Keratinocyte (primary cell): ENCODE data around the gene ATF2. TPM values are rescaled to one million over a fixed set of nuclear protein-coding genes. Genes with fewer than 3 reads are reported as not detected.

Experiments used
- DNase-seq: peaks from one replicate; pipeline ENCODE4 v3.0.0-alpha.2; 2011; ENCODE audit warnings: low read depth, missing footprints, low spot score
- FAIRE-seq: peaks from 2 replicates; lab custom pipeline; 2011; peaks lifted over from hg19 to GRCh38; lab: Jason Lieb, UNC
- H2AFZ ChIP-seq: 2 replicates; pipeline ENCODE4 v1.6.0; 2012; ENCODE audit warnings: low read length, control low read depth, inconsistent platforms; ENCODE audit not compliant: control insufficient read depth
- H3K27ac ChIP-seq: 2 replicates; pipeline ENCODE4 v1.5.1; 2011; ENCODE audit warnings: low read length; ENCODE audit not compliant: control insufficient read depth, insufficient read depth
- H3K27me3 ChIP-seq: 3 replicates; pipeline ENCODE4 v1.6.0; 2011; ENCODE audit warnings: low read length; ENCODE audit not compliant: control insufficient read depth, insufficient read depth; ENCODE audit errors: extremely low read depth
- H3K36me3 ChIP-seq, 2 experiments: 2 replicates in 1 of 2; 3 replicates in 1 of 2; pipeline ENCODE4 v1.5.1; 2011; ENCODE audit warnings: low read length in 2 of 2, mild to moderate bottlenecking in 1 of 2; ENCODE audit not compliant: control insufficient read depth in 2 of 2, insufficient read depth in 2 of 2; ENCODE audit errors: extremely low read depth in 1 of 2
- H3K4me1 ChIP-seq: 3 replicates; pipeline ENCODE4 v1.5.1; 2011; ENCODE audit warnings: low read length; ENCODE audit not compliant: control insufficient read depth, insufficient read depth; ENCODE audit errors: extremely low read depth
- H3K4me2 ChIP-seq: 3 replicates; pipeline ENCODE4 v1.6.0; 2011; ENCODE audit warnings: low read depth, low read length; ENCODE audit not compliant: control insufficient read depth, insufficient read depth; ENCODE audit errors: extremely low read depth
- H3K4me3 ChIP-seq, 3 experiments: fragments of 200-600 bp in 1 of 3; sonication (generic) in 1 of 3; 2 replicates in 2 of 3; 3 replicates in 1 of 3; pipeline ENCODE4 v1.5.1; 2011 to 2016; ENCODE audit warnings: low read length in 3 of 3, mild to moderate bottlenecking in 3 of 3, control low read depth in 2 of 3, inconsistent platforms in 1 of 3, low read depth in 1 of 3, mixed read lengths in 1 of 3, mixed run types in 1 of 3, moderate library complexity in 1 of 3; ENCODE audit not compliant: control insufficient read depth in 2 of 3, insufficient read depth in 2 of 3; ENCODE audit errors: extremely low read depth in 1 of 3
- H3K79me2 ChIP-seq: 2 replicates; pipeline ENCODE4 v1.6.0; 2012; ENCODE audit warnings: low read length; ENCODE audit not compliant: control insufficient read depth, insufficient read depth
- H3K9ac ChIP-seq: 3 replicates; pipeline ENCODE4 v1.6.0; 2011; ENCODE audit warnings: low read length; ENCODE audit not compliant: control insufficient read depth, insufficient read depth; ENCODE audit errors: extremely low read depth
- H3K9me1 ChIP-seq: 3 replicates; pipeline ENCODE4 v1.6.0; 2011; ENCODE audit warnings: low read length; ENCODE audit not compliant: control insufficient read depth, insufficient read depth; ENCODE audit errors: extremely low read depth
- H3K9me3 ChIP-seq: 2 replicates; pipeline ENCODE4 v1.5.1; 2012; ENCODE audit warnings: low read depth, low read length; ENCODE audit not compliant: control insufficient read depth
- H4K20me1 ChIP-seq: 3 replicates; pipeline ENCODE4 v1.6.0; 2011; ENCODE audit warnings: low read length; ENCODE audit not compliant: control insufficient read depth, insufficient read depth; ENCODE audit errors: extremely low read depth
- EZH2 ChIP-seq: IDR thresholded peaks from one replicate; pipeline ENCODE4 v1.6.1; 2012; ENCODE audit warnings: inconsistent platforms, mild to moderate bottlenecking, low read length, moderate library complexity
- dilution Hi-C: fragments of 300-500 bp; cut with MboI; formaldehyde crosslinking; loops from one replicate; pipeline ENCODE4 v1.7.0; 2020; ENCODE audit warnings: low sequenced_read_pairs; ENCODE audit not compliant: extremely low pct_ligation_motif_present
- polyA plus RNA-seq, 5 experiments: library from polyadenylated mRNA; depleted of rRNA in 3 of 5; stranded (reverse) in 3 of 5; stranded (forward) in 1 of 5; unstranded in 1 of 5; fragments of >200 nt; gene quantifications; 1 replicate in 1 of 5; 2 replicates in 3 of 5; 3 replicates in 1 of 5; pipeline versions ENCODE4 v1.2.1 to v1.2.3, GENCODE V29; 2011 to 2012; ENCODE audit warnings: missing spikeins in 2 of 5, low read depth in 1 of 5, low replicate concordance in 1 of 5
- TF ChIP-seq, protein P1 (sequence below), 3 experiments: IDR thresholded peaks in 1 of 3; conservative IDR thresholded peaks in 1 of 3; optimal IDR thresholded peaks in 1 of 3; 2 replicates in 2 of 3; 3 replicates in 1 of 3; pipeline versions ENCODE3 to v1.5.1; 2011; ENCODE audit warnings: low read length in 3 of 3, mild to moderate bottlenecking in 3 of 3, moderate library complexity in 2 of 3, control low read depth in 1 of 3, inconsistent platforms in 1 of 3; ENCODE audit not compliant: insufficient read depth in 2 of 3; ENCODE audit errors: extremely low read depth in 1 of 3

The ATF2 gene
- polyA plus RNA-seq, 1 donor (not counting 4 experiments of a cell fraction or from before 2014, with no cell fraction given) = 42.7 TPM

GRCh38 chr2:175074478-175074877 lies 93.5 kb downstream of the ATF2 start:
- dilution Hi-C loops = no loop called here
- H3K9me1 ChIP-seq = no peaks in the 10 kb centered on the region

DNA sequence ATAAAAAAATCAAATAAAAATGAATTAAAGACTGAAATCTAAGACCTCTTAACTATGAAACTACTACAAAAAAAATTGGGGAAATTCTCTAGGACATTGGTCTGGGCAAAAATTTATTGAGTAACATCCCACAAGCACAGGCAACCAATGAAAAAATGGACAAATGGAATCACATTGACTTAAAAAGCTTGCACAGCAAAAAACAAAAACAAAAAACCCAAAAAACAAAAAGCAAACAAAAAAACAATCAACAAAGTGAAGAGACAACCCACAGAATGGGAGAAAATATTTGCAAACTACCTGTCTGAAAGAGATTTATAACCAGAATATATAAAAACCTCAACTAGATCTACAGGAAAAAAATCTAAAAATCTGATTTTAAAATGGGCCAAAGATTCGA lies 99.5 kb downstream of the ATF2 start:
- Histone ChIP-seq H3K79me2 (no peaks in the 10 kb centered on the region), H3K9me1 (no peaks in the 10 kb centered on the region)

More at GRCh38 chr2:175074478-175074877, 93.5 kb downstream of the ATF2 start:
- Histone ChIP-seq H3K4me2 (no peak overlapping the region), H3K27me3 (no peaks in the 10 kb centered on the region), H3K79me2 (no peaks in the 10 kb centered on the region), H2AFZ (no peak overlapping the region), H3K4me1 (no peaks in the 10 kb centered on the region), H3K27ac (no peak overlapping the region), H3K36me3 (peaks cover 3 to 5% of the 10 kb centered on the region in 2 experiments), H3K9me3 (no peaks in the 10 kb centered on the region), H3K9ac (no peak overlapping the region), H4K20me1 (no peaks in the 10 kb centered on the region), H3K4me3 (no peak overlapping the region)
- FAIRE-seq (no peak), DNase-seq (no peak)
- no peak for TF ChIP-seq EZH2

More for the DNA sequence above, 99.5 kb downstream of the ATF2 start:
- dilution Hi-C loops = no loop called here
- Histone ChIP-seq H3K9ac (no peak overlapping the region), H3K27ac (no peak overlapping the region), H3K4me3 (no peak overlapping the region), H4K20me1 (no peaks in the 10 kb centered on the region), H3K4me2 (no peak overlapping the region), H3K9me3 (no peaks in the 10 kb centered on the region), H3K4me1 (peaks cover 2% of the 10 kb centered on the region), H2AFZ (no peak overlapping the region), H3K27me3 (no peaks in the 10 kb centered on the region), H3K36me3 (peaks cover 0 to 5% of the 10 kb centered on the region in 2 experiments)
- TF ChIP-seq, protein P1, sequence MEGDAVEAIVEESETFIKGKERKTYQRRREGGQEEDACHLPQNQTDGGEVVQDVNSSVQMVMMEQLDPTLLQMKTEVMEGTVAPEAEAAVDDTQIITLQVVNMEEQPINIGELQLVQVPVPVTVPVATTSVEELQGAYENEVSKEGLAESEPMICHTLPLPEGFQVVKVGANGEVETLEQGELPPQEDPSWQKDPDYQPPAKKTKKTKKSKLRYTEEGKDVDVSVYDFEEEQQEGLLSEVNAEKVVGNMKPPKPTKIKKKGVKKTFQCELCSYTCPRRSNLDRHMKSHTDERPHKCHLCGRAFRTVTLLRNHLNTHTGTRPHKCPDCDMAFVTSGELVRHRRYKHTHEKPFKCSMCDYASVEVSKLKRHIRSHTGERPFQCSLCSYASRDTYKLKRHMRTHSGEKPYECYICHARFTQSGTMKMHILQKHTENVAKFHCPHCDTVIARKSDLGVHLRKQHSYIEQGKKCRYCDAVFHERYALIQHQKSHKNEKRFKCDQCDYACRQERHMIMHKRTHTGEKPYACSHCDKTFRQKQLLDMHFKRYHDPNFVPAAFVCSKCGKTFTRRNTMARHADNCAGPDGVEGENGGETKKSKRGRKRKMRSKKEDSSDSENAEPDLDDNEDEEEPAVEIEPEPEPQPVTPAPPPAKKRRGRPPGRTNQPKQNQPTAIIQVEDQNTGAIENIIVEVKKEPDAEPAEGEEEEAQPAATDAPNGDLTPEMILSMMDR (optimal IDR thresholded peaks at IDR 0.05 in 1 of 3, IDR thresholded peaks at IDR 0.05 in 1 of 3, conservative IDR thresholded peaks at IDR 0.05 in 1 of 3; ENCODE audit: extremely low read depth in 1 of 3, insufficient read depth in 2 of 3, low read length in 3 of 3) = no peak
- TF ChIP-seq EZH2 = no peak
- DNase-seq = no peak
- no peak for FAIRE-seq
